H1 (cell line): Measurements from ENCODE around the gene OBSL1. TPM values are rescaled to one million over a fixed set of nuclear protein-coding genes. Genes with fewer than 3 reads are reported as not detected.

ENCODE experiments used
- BCL11A ChIP-seq, 2 experiments: IDR thresholded peaks; one replicate each; pipeline ENCODE4 v1.6.1; 2011; ENCODE audit warnings: low read depth in 2 of 2, low read length in 2 of 2, mild to moderate bottlenecking in 2 of 2
- RFX5 ChIP-seq: IDR thresholded peaks from 2 replicates; pipeline ENCODE4 v1.6.1; 2011; ENCODE audit warnings: low read depth, low read length, improper control_type of control experiment, borderline replicate concordance
- polyA plus RNA-seq, 7 experiments: library from polyadenylated mRNA; depleted of rRNA in 3 of 7; stranded (reverse) in 5 of 7; unstranded in 2 of 7; fragments of >200 nt in 5 of 7; fragments of 200-250 nt in 2 of 7; gene quantifications; 1 replicate in 5 of 7; 2 replicates in 1 of 7; 4 replicates in 1 of 7; pipeline versions ENCODE4 v1.2.1 to v1.2.3, GENCODE V29; 2011 to 2013; ENCODE audit warnings: missing spikeins in 2 of 7, mixed read lengths in 2 of 7
- total RNA-seq: library from RNA; stranded (reverse); fragmentation: NEBNext Ultra II Directional; extraction: Animal tissue kit (Norgen Biotek cat#: 25700); gene quantifications from 2 replicates; pipeline ENCODE4 v1.2.1, GENCODE V29; 2021

The OBSL1 gene
- total and polyA plus RNA-seq, 2 of the 8 experiments (the other 6 are each of a cell fraction or from before 2014, with no cell fraction given) = 116 to 127 TPM

DNA sequence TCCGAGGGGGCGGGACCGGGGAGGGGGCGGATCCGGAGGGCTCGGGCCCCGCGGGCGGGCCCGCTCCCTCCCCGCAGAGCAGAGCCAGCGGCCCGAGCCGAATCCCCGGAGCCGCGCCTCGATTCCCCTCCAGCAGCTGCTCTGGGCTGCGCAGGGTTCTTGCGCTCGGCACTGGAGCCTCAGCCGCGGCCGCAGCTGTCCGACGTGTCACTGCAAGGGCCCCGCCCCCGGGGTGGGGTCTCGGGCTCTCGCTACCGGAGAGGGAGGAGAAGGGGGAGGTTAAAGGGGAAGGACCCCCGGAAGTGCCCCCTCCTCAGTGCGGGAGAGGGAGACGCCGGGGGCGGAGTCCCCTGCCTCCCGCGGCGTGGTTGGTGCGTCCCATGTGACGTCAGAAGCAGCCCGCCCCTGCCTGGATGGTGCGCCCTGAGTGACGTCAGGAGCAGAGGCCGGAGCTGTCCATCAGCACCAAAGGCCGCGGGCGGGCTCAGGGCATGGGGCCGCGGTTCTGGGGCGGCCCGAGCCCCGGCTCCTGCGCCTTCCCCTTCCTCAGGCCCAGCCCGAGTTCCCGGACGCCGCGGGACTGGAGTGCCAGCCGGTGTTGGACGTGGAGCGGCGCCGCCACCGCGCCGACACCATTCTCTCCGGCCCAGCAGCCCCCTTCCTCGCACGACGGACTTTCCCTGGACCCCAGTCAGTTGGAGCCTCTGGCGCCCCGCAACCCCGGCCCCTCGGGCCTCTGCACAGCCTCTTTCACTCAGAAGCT, 27.6 kb downstream of the OBSL1 start, which contains the start of the genes CHPF and TMEM198 (continued):
- TF ChIP-seq BCL11A (IDR thresholded peaks at IDR 0.05; ENCODE audit: low read depth in 2 of 2, low read length in 2 of 2) (no peak), RFX5 (no peak)
